HG03342 (cell line): ENCODE measurements around the gene CD79B.

Experiments
- ATAC-seq: cut with Tn5 transposase; IDR thresholded peaks from one replicate; pipeline ENCODE4 v1.9.1; 2021; ENCODE audit warnings: mild to moderate bottlenecking, moderate library complexity; ENCODE audit not compliant: unreplicated experiment

The CD79B gene

DNA sequence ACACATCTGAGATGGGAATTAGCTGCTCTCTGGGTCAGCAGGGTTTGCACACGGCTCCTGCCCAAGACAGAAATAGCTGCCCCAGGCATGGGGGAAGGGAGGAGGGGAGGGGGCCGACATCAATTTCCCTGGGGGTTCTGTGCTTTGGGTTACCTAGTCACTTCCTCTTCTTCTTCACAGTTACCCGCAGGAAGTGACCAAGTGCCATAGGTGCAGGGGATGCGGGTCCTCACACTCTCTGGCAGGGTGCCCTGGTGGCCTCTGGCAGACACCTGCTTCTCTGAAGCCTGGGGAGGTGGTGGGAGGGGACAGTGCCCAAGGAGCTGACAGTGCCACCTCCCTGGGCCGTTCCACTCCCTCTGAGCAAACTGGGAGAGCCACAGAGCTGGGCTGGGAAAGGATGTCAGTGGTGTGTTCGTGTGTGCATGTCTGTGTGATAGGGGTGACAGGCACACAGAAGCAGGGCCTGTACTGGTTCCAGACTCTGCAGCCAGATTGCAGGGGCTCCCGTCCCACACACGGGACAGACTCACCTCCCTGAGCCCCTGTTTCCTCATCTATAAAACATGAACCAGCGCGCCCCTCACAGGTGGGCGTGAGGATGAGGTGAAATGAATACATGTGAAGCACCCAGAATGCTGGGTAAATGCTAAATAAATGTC lies 22.4 kb upstream of the CD79B start:
- peak; percentile 60 for ATAC-seq

DNA sequence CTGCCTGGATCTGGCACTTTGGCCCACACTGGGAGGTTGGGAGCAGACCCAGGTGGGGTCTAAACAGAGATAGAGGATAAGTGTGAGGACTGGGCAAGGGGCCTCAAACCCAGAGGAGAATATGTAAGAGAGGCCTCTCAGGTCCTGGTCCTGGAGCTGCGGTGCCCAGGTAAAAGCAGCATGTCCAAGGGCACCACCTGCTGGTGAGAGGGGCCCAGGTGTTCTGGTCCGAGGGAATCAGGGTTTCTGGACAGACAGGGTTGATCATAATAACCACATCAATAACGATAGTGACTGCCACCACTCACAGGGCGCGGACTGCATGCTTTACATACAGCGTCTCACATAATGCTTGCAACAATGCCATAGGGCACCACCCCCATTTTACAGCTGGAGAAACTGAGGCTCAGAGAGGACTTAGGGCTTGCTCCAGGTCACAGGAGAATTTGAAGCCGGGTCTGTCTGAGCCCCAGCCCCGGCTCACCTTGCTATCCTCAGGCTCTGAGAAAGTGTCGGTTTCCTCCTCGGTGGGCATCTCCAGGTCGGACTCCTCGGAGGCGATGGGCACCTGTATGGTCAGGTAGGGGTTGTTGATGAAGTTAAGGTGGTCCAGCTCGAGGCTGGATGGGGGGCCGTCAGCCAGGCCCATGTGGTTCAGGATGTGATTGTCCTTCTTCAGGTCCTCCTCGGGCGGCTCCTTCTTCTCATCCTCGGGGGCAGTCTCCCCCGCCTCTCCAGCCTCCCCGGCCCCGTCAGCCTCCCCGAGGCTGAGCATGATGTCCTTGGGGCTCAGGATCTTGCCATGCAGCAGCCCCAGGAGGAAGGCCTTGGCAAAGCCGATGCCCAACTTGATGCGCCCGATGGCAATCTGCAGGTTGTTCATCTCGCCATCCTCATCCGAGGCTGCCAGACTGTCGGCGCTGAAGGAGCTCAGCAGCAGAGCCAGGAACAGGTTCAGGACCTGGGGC lies 19.1 kb upstream of the CD79B start:
- ATAC-seq: no peak

DNA sequence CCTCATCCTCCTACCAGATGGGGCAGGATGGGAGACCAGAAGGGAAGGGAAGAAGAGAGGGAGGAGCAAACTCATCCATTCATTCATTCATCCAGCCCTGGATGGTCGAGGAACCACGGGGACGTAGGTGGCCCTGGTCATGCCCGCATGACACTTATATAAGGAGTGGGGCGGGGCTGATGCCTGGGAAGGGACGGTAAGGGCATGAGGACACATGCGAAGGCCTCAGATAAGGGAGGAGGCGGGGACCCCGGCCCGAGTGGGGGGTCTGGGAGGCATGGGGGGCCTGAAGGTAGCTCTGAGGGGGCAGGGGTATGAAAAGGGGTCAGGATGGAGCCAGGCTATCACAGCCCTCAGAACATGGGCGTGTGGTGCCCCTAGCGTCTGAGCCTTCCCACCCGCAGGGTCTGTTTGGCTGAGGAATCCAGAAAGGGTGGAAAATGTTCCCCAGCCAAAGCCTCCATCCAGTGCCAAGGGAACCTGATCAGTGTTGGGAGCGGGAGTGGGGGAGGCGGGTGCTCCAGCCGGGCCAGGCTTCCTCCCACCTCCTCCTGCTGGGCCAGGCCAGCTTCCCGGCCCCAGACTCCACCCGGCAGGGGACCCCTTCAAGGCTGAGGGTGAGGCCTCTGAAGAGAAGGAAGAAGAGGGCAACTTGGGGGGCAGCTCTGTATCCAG lies 17.6 kb upstream of the CD79B start:
- no peak for ATAC-seq

DNA sequence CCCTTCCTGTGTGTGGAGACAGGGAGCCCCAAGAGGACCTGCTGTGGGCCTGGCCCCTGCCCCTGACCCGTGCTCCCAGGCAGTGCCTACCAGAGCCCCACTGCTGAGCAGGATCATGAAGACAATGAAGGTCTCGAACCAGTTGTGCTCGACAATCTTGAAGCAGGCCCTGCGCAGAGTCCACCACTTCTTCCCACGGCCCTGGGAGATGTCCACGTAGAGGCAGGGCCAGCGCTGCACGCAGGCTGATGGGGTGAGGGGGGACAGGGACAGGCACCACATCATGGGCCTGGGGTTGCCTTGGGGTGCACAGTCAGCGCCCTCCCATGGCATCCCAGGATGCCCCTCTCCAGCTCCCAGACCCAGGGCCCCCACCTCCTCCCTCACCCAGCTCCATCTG lies 16.4 kb upstream of the CD79B start:
- no peak for ATAC-seq

DNA sequence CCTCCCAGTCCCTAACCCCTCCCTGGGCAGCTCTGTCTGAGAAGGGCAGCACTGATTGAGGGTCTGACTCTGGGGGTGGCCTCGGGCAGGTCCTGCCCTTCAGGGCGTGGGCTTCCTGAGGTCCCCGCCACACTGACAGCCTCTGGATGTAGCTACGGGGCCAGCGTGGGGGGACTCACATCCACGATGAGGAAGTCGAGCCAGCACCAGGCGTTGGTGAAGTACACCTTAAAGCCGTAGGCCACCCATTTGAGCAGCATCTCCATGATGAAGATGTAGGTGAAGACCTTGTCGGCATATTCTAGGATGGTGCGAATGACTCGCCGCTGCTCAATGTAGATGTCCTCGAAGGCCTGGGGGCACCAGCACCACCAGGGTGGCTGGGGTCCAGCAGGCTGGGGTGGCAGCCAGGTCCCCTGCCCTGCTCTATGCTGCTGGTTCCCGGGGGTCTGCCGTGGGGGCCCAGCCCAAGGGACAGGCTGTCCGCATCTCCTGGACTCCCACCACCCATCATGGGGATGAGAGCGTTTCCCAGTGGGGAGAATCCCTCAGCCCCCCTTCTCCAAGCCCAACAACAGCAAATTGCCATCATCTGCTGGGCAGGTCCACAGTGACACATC lies 15.7 kb upstream of the CD79B start:
- no peak for ATAC-seq

DNA sequence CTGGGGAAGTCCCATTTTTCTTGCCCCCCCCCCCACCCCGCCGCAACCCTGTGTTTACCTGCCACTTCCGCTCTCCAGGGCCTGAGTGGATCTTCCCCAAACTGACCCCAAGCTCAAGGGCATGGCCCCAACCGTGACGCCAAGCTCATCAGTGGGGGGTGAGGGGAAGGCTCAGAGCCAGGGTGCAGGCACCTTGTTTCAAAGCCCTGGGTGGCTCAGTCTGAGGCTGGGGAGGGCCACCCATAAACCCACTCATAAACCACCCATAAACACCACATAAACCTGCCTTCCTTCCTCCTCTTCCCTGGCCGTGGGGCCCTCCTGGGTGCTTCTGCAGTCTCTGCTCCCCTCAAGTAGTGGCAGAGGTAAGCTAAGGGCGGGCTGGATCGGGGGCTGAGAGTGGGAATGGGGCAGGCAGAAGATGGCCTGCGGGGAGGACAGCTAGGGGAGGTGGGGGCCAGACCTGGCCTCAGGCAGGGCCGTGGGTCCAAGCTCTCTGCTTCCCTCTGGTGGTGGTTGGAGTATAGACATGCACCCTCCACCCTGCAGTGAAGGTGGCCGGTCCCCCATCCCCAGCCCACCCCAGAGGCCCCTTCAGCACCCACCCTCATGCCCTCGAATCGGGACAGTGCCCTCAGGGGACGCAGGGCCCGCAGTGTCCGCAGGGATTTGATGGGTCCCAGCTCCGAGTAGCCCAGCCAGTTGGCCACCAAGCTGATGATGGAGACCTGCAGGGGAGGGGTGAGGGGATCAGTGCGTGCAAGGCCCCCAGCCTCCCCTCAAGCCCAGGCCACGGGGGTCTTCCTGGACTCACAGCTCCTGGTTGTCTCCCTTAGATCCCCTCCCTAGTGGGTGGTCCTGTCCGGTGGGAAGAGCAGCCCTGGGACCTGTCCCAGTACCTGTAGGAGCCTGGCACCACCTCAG lies 14.6 kb upstream of the CD79B start:
- peak; percentile 68 for ATAC-seq

DNA sequence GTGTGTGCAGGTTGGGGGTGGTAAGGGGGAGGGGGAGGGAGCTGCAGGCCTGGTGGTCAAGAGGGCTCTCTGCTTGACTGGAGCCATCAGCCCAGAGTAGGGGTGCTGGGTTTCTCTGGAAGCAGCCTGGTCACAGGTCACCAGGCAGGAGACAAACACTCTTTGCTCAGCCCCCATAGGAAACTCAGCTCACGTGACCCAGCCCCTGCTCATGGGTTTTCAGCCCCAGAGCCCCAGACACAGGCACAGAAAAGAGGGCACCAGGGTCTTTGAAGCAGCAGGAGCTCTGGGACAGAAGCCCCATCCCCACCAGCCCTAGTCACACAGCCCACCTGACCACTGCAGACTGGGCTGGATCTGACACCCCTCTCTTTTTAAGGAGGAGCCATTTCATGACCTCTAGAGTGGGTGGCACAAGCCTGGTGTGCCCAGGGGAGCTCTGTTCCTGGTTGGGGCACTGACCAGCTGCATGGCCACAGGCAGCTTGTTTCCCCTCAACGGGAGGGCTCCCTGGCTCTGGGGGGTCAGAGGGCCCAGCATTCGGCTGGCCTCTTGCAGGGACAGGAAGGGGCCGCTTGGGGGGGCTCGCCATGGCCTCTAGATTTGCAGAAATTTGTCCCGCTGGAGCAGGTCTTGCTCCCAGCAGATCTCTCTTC lies 13.8 kb upstream of the CD79B start:
- no peak for ATAC-seq

DNA sequence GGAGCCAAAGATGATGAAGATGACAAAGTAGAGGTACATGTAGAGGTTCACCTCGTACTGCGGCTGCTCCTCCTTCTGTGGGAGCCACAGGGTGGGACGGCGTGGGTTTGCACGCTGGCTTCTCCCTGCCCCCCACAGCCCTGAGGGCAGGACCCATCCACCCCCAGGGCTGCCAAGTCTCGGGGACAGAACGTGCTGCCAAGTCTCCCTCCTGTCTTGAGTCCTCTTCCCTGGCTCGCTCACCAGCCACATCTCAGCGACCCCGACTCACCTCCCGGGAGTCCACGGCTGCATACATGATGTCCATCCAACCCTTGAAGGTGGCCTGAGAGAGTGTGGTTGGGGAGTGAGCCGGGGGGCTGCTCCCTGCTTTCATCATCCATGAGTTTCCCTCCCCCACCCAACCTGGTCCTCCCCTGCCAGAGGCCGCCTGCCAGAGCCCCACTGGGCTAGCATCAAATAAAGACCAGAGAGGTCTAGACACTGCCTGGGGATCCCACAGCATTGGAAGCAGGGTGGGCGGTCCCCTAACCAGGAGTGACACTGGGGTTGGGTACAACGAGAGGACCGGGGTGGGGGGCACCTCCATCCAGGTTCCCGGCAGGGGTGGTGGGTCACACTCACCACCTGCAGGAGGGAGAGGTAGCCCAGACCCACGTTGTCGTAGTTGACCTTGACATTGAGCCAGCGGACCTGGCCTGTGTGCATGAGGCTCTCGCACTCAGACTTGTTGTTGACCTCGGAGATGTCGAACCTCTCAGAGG lies 12.8 kb upstream of the CD79B start:
- ATAC-seq: no peak

DNA sequence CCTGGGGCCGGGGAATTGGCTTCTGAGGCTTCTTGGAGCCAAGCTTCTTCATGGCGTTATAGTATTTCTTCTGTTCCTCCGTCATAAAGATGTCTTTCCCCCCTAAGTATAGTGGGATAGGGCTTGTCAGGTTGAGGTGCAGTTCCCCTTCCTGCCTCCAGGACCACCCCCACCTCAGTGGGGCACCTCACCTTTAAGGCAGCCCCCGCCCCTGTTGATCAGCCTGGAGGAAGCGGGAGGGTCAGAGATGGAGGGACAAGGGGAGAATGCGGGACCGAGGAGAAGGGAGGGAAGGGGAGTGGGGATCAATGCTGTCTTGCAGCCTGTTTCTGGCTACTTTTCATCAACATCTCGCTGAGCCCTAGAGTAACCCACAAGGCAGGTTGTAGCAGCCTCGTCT lies 11.6 kb upstream of the CD79B start:
- ATAC-seq: no peak

DNA sequence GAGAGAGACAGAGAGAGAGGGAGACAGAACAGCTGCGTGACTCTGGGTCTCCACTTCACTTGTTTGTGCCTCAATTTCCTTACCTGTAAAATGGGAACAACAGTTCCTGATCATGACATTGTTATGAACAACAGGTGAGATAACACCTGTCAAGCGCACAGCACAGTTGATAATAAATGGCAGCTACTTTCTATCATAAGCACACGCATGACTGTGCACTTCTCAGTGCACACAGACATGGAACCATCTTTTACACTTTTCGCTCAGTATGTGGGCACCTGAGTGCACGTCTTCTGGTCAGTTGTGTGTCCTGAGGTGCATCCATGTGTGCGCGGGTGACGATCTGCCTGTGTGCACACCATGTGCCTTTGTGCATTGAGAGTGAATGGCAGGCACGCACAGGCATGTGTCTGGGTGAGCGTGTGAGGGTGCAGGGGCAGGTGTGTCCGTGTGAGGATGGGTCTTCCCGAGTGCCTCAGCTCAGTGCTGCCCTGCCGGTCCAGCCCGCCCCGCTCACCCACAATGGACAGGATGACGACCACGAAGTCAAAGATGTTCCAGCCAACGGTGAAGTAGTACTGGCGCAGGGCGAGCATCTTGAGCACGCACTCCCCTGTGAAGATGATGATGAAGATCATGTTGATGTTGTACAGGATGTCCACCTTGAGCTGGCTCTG lies 10.3 kb upstream of the CD79B start:
- no peak for ATAC-seq

DNA sequence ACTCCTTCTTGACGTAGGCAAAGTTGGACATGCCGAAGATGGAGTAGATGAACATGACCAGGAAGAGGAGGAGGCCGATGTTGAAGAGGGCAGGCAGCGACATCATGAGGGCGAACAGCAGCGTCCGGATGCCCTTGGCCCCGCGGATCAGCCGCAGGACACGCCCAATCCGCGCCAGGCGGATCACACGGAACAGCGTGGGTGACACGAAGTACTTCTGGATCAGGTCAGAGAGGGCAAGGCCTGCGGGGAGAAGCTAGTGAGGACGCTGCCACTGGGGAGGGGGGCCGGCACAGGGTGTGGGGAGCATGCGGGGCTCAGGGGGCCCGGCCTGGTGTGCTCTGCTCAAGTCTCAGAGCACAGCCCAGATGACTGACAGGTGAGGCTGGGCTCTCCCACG lies 9.6 kb upstream of the CD79B start:
- no peak for ATAC-seq

DNA sequence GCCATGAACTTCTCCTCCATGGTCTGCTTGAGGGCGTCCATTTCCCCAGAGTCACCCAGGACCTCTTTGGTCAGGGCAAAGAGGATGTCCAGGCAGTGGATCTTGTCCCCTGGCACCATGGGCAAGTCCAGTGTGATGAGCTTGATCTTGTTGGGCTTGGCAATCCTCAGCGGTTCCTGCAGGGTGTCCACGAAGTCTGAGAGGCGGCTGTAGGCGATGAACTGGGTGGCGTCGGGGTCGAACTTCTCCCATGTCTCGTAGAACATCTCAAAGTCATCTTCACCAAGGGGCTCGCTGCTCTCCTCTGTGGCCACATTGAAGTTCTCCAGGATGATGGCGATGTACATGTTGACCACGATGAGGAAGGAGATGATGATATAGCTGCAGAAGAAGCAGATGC lies 9.0 kb upstream of the CD79B start:
- no peak for ATAC-seq

DNA sequence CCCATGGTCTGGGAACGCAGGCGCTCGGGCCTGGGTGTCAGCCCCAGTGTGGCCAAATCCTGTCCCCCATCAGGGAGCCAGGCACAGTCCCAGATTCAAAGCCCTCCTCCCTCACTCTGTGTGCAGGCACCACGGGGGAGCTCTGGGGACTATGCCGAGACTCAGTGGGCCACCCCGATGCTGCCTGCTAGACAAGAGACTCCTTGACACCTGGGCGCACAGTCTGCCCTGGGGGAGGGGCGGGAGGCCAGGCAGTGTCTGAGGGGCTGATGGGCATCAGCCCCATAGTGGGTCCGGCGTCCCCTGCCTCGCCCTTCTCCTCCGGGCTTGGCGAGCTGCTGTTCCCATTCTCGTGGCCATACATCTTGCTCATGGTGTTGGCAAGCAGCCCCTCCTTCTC lies 8.5 kb upstream of the CD79B start:
- no peak for ATAC-seq

DNA sequence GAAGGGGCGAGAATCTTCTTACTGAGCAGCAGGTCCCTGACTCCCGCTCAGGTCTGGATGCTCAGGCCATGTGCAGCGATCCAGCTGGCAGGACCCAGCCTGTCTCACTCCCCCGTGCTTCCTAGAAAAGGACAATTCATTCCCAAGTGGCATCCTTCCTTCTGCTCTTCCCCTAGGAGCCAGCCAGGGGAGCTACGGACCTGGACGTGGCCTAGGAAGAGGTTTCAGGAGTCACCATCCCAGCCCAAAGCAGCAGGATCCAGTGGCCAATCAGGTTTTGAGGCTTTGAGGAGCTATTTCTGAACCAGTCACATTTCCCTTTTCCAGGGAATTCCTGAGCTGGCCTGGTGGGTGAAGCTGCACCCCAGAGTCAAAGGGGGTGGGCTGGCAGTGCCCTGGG lies 7.8 kb upstream of the CD79B start:
- ATAC-seq: no peak

DNA sequence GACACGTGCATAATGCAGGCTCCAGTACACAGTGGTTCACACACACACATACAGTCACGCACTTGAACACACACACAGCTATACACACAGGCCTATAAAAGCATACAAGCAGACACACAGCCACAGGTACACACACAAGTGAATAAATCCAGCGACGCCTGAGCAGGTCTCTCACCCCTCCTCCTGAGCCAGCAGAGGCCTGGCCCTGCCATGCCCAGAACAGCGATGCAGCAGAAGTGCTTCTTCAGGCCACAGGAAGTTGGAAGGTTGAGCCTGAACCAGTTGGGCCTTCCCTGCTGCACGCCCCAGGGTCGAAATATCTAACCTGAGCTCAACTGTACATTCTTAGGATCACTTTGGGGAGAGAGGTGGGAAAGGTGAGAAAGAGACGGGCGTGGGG lies 7.3 kb upstream of the CD79B start:
- ATAC-seq: no peak

DNA sequence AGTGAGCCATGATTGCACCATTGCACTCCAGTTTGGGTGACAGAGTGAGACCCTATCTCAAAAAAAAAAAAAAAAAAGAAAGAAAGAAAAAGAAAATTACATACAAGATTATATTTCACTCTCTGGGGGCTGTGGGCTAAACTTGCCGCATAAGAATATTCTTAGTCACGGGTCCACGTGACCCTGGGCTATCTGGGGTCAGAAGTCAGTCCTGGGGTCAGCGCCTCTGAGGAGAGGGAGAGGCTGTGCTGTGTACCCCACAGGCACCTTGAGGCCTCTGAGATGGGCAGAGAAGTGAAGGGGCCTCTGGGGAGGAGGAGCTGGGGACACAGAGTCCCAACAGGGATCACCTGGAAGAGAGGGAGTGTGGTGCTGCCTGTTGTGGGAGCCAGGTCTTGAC lies 5.8 kb upstream of the CD79B start:
- ATAC-seq: no peak

DNA sequence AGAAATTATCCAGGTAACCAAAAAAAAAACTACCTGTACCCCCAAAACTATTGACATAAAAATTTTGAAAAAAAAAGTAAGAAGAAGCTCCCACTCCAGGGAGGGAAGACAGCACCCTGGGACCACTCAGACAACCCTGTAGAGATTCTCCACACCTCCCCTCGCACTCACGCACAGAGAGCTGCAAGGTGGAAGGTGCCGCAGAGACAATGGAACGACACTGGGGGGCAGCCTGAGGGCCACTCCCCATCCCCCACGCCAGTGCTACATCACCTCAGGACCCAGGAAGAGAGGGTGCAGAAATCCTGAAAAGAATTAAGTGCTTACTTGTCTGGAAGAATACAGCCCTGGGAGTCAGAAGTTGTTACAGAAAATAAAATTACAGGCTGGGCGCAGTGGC lies 5.2 kb upstream of the CD79B start:
- ATAC-seq: no peak
